Body of pancreas (tissue), 4 donors: ENCODE data around the gene TPM1. TPM values are rescaled to one million over a fixed set of nuclear protein-coding genes. Genes with fewer than 3 reads are reported as not detected.

Experiments
- ATAC-seq: fragments of 150-250 bp; one replicate; pipeline ENCODE4 v1.9.1; 2016
- DNase-seq, 4 donors: peaks; one replicate each; pipeline ENCODE4 v3.0.0-alpha.2; 2019
- H3K27ac ChIP-seq, 4 donors: fragments of 200-600 bp; sonication (generic); 1 replicate in 3 of 4; 2 replicates in 1 of 4; pipeline versions ENCODE4 v1.5.1 to v1.6.1; 2016 to 2019; ENCODE audit warnings: mild to moderate bottlenecking in 1 of 4, mixed read lengths in 1 of 4, moderate library complexity in 1 of 4
- H3K27me3 ChIP-seq, 2 donors: fragments of 200-600 bp; sonication (generic); one replicate each; pipeline ENCODE4 v1.6.0; 2016; ENCODE audit warnings: mild to moderate bottlenecking in 1 of 2
- H3K36me3 ChIP-seq, 2 donors: fragments of 200-600 bp; sonication (generic); replicated peaks in 1 of 2; 2 replicates each; pipeline ENCODE4 v1.5.1; 2016; ENCODE audit warnings: low read depth in 2 of 2; ENCODE audit not compliant: insufficient read depth in 1 of 2
- H3K4me1 ChIP-seq: fragments of 200-600 bp; sonication (generic); one replicate; pipeline ENCODE4 v1.6.0; 2016
- H3K4me3 ChIP-seq, 2 donors: fragments of 200-600 bp; sonication (generic); 1 replicate in 1 of 2; 2 replicates in 1 of 2; pipeline ENCODE4 v1.5.1; 2016 to 2019
- H3K9me3 ChIP-seq, 3 donors: fragments of 200-600 bp; sonication (generic); 1 replicate in 2 of 3; 2 replicates in 1 of 3; pipeline ENCODE4 v1.5.1; 2016
- CTCF ChIP-seq, 7 experiments: fragments of 450-650 bp in 4 of 7; fragments of 200-600 bp in 3 of 7; sonication (generic) in 3 of 7; IDR thresholded peaks; one replicate each; pipeline ENCODE4 v1.5.1; 2016 to 2019; ENCODE audit warnings: antibody characterized with exemption in 7 of 7
- POLR2A ChIP-seq, 3 donors: fragments of 450-650 bp; IDR thresholded peaks; one replicate each; pipeline ENCODE4 v1.6.1; 2016; ENCODE audit warnings: antibody characterized with exemption in 3 of 3, mild to moderate bottlenecking in 2 of 3
- WGBS, 2 donors: methylation state at CpG; one replicate each; pipeline ENCODE4 v1.1.5; 2017; 5-methylcytosine and 5-hydroxymethylcytosine counted together
- intact Hi-C: fragments of 100-400 bp; cut with DNase I; formaldehyde crosslinking; loops from one replicate; pipeline ENCODE4 v1.15.1; 2023
- total RNA-seq, 2 donors: library from RNA; depleted of rRNA; stranded (reverse); fragments of >200 nt; gene quantifications; one replicate each; pipeline ENCODE4 v1.1.0, GENCODE V29; 2016

TPM1 gene
- total RNA-seq, 2 donors from 2014 or later = 417 to 435 TPM

DNA sequence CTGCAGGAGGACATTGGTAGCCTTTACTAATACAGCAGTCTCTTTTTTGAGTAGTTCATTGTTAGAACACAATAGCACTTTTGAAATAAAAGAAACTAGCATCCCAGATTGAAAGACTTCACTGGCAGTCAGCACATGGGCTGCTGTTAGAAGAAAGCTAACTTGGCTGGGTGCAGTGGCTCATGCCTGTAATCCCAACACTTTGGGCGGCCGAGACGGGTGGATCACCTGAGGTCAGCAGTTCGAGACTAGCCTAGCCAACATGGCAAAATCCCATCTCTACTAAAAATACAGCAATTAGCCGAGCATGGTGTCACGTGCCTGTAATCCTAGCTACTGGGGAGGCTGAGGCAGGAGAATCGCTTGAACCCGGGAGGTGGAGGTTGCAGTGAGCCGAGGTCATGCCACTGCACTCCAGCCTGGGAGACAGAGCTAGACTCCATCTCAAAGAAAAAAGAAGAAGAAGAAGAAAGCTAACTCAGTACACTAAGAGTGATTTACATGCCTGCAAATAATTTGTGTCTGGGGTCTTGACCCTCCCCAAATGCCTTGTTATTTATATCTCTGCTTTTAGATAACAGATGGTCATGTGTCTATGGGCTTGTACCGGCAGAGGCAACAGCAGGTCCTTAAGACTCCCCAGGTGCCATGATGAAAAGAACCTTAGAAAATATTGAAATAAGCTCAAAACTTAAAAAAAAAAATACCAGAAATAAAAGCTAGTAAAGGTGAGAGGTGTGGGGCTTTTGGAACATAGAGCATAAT lies 9.7 kb downstream of the TPM1 start:
- ATAC-seq (no peak), DNase-seq (no peak)
- no peak overlapping the region for H3K4me3 ChIP-seq
- no peaks in the 10 kb centered on the region for H3K9me3 ChIP-seq
- peaks cover 76% of the 10 kb centered on the region for H3K4me1 ChIP-seq
- 87 to 88% methylated on average over 10 of the region's 10 CpGs for WGBS, 2 donors
- peaks cover 3 to 5% of the 10 kb centered on the region in 2 donors for H3K36me3 ChIP-seq
- peak overlapping the region in 3 of 4 donors; percentile 89 to 93 (median 92) for H3K27ac ChIP-seq
- intact Hi-C loops = no loop called here
- no peaks in the 10 kb centered on the region for H3K27me3 ChIP-seq
- TF ChIP-seq POLR2A (IDR thresholded peaks at IDR 0.05) = peak in 1 of 3 donors; percentile 13
- TF ChIP-seq CTCF (IDR thresholded peaks at IDR 0.05) = no peak

GRCh38 chr15:63052961-63053698 lies 10.6 kb downstream of the TPM1 start:
- H3K4me3 ChIP-seq = no peak overlapping the region

GRCh38 chr15:63054281-63054683 lies 11.7 kb downstream of the TPM1 start:
- Histone ChIP-seq H3K27ac (peak overlapping the region in 3 of 4 donors; percentile 89 to 93 (median 92)), H3K27me3 (no peaks in the 10 kb centered on the region), H3K4me3 (no peak overlapping the region), H3K4me1 (peaks cover 70% of the 10 kb centered on the region), H3K9me3 (no peaks in the 10 kb centered on the region), H3K36me3 (peaks cover 12 to 21% of the 10 kb centered on the region in 2 donors)
- DNase-seq (no peak), ATAC-seq (no peak)
- WGBS, 2 donors = 48 to 50% methylated on average over 4 of the region's 4 CpGs
- TF ChIP-seq POLR2A (IDR thresholded peaks at IDR 0.05) (peak in 1 of 3 donors; percentile 11), CTCF (IDR thresholded peaks at IDR 0.05) (no peak)
- intact Hi-C loops = no loop called here

More at GRCh38 chr15:63052961-63053698, 10.6 kb downstream of the TPM1 start:
- peak overlapping the region in 3 of 4 donors; percentile 89 to 93 (median 92) for H3K27ac ChIP-seq
- DNase-seq (peak in 3 of 4 donors; percentile 39 to 47 (median 40)), ATAC-seq (peak; percentile 12)
- no peaks in the 10 kb centered on the region for H3K9me3 ChIP-seq
- H3K36me3 ChIP-seq = peaks cover 10 to 13% of the 10 kb centered on the region in 2 donors
- H3K4me1 ChIP-seq = peaks cover 71% of the 10 kb centered on the region
- 56 to 61% methylated on average over 7 of the region's 7 CpGs for WGBS, 2 donors
- intact Hi-C loops = no loop called here
- TF ChIP-seq CTCF (IDR thresholded peaks at IDR 0.05) (no peak), POLR2A (IDR thresholded peaks at IDR 0.05) (peak in 1 of 3 donors; percentile 27)
- H3K27me3 ChIP-seq = no peaks in the 10 kb centered on the region

DNA sequence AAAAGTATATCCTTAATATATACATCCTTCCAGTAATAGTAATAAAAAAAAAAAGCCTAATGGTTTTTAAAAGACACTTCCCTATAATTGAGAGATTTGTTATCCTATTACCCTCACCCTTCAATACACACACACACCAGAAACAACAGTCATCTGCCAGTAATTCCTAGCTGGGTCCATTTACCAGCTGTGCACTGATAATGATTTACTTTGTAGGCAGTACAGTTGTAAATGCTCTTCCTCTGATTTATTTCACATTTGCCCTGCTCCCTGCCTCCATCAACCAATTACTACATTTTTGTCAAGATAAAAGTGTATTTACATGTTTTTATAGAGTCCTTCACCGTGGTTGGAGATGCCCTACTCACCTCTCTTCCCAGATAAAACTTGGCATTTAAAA lies 12.4 kb downstream of the TPM1 start:
- 25 to 29% methylated on average over 1 of the region's 1 CpG for WGBS, 2 donors
- peaks cover 12 to 28% of the 10 kb centered on the region in 2 donors for H3K36me3 ChIP-seq
- H3K27me3 ChIP-seq = no peaks in the 10 kb centered on the region
- H3K9me3 ChIP-seq = no peaks in the 10 kb centered on the region
- intact Hi-C loops = no loop called here
- no peak for DNase-seq
- H3K27ac ChIP-seq = peak overlapping the region in 2 of 4 donors; percentile 19 to 32
- no peak overlapping the region for H3K4me3 ChIP-seq
- peaks cover 63% of the 10 kb centered on the region for H3K4me1 ChIP-seq
- TF ChIP-seq CTCF (IDR thresholded peaks at IDR 0.05) (no peak), POLR2A (IDR thresholded peaks at IDR 0.05) (no peak)
- no peak for ATAC-seq
